ENCODE results near the gene CAPZB.
"Not testable (repeated sequence)": the region's sequence is repeated elsewhere in the genome, so short reads cannot be mapped to it uniquely, and the experiment has no call there.

Gene CAPZB

DNA sequence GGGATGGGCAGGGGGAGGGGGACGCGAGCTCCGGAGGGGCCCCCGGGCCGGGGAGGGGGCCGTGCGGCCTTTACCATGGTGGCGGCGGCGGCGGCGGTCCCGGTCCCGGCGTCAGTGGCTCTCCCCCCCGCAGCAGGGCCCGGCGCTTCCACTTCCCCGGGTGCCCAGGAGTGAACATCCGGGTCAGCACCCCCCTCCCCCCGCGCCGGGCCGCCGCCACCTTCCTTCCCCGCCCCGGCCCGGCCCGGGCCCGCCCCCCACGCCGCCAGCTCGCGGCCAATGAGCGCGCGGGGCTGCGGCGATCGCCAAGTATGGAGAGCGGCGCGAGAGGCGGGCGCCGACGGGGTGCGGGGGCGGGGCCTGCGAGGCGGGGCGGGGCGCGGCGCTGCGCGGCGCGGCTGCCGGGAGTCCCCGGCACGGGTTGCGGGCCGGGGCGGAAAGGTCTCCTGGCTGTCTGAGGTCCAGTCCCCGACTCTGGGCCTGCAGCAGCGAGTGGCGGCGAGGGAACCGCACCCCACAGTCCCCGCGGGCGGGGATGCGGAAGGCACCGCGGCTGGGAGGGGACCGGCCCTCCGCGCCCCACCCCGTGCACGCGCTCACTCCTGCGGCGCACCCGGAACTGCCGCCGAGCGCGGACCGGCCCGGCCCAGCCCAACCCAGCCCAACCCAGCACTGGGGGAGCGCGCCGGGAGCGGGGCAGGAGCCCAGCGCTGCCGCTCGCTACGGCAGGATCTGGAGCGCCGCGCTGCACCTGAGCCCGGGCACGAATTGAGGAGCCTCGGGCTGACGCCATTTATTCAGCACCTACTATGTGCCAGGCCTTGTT, at the start of gene CAPZB:
TSS of gene CAPZB (minus strand) at position 178 of the 826 bp plus-strand sequence. CDS start at position 77, 101 bp downstream.
- H3K36me3 Mint-ChIP-seq (ENCODE audit: low read depth) = peaks cover 17% of the 10 kb centered on the region
- H3K27ac Mint-ChIP-seq = peak within 1 kb of the TSS; percentile 93
- H3K27me3 Mint-ChIP-seq = no peaks in the 10 kb centered on the region
- no peaks in the 10 kb centered on the region for H3K9me3 Mint-ChIP-seq
- H3K4me3 Mint-ChIP-seq = peak within 1 kb of the TSS; percentile 94
- H3K4me1 Mint-ChIP-seq (ENCODE audit: low read depth) = peaks cover 59% of the 10 kb centered on the region

DNA sequence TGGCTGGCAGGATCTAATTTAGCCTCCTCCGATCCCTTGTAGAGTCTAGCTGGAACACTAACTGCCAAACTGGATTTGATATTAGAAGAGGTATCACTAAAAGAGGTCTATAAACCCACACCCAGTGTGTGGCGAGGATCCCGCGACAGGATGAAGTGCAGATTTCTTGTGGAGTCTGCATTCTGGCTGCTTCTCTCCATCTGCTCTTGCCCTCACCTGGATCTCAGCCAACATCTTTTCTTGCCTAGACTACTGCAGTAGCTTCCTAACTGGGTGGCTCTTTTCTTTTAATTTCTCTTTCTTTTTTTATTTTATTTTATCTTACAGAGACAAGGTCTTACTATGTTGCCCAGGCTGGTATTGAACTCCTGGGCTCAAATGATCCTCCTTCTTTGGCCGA, 48.9 kb upstream of the CAPZB start:
- Mint-ChIP-seq H3K36me3 (ENCODE audit: low read depth) (no peaks in the 10 kb centered on the region), H3K4me3 (no peak overlapping the region), H3K4me1 (ENCODE audit: low read depth) (no peaks in the 10 kb centered on the region), H3K9me3 (peaks cover 5% of the 10 kb centered on the region), H3K27ac (no peak overlapping the region), H3K27me3 (no peaks in the 10 kb centered on the region)

DNA sequence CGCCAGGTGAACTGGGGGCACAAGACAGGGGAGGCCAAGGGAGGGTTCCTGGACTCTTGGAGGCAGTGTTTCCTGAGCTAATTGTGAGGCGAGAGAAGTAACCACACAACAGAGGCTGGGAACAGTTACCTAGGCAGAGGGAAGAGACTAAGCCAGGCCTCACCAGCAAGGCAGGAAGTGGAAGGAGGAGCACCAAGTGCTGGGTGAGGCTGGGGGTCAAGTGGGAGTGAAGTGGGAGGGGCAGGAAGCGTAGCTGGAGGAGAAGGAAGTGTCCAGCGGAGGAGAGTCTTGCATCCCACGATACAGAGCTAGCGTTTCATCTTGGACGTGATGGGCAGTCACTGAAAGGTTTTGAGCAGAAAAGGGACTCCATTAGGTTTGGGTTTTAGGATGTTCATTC, 48.3 kb upstream of the CAPZB start:
- H3K27ac Mint-ChIP-seq = no peak overlapping the region
- H3K27me3 Mint-ChIP-seq = no peaks in the 10 kb centered on the region
- H3K4me1 Mint-ChIP-seq (ENCODE audit: low read depth) = no peaks in the 10 kb centered on the region
- H3K4me3 Mint-ChIP-seq = no peak overlapping the region
- H3K36me3 Mint-ChIP-seq (ENCODE audit: low read depth) = no peaks in the 10 kb centered on the region
- H3K9me3 Mint-ChIP-seq = peaks cover 5% of the 10 kb centered on the region

DNA sequence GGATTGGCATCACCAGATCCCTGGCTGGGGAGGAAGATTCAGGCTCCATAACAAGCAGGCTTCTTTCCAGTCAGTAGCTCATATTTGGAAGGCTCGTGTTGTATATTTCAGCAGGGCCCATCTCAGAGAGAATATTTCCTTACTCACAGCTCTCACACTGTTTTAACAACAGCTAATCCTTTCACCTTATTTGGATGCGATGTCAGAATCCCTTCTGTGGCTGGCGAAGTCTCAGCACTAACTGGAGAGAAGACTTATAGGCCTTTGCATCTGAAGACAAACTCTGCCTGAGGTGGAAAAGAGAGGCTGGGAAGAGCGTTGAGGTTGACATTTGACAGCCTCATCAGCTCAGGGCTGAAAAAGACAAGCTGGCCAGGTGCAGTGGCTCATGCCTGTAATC, 47.2 kb upstream of the CAPZB start:
- no peak overlapping the region for H3K27ac Mint-ChIP-seq

GRCh38 chr1:19529664-19530063, 44.3 kb upstream of the CAPZB start:
- H3K36me3 Mint-ChIP-seq (ENCODE audit: low read depth) = no peaks in the 10 kb centered on the region
- H3K27me3 Mint-ChIP-seq = no peaks in the 10 kb centered on the region
- no peak overlapping the region for H3K27ac Mint-ChIP-seq
- no peaks in the 10 kb centered on the region for H3K4me1 Mint-ChIP-seq (ENCODE audit: low read depth)
- H3K9me3 Mint-ChIP-seq = no peaks in the 10 kb centered on the region
- H3K4me3 Mint-ChIP-seq = no peak overlapping the region

More for the DNA sequence above, 47.2 kb upstream of the CAPZB start:
- no peak overlapping the region for H3K4me3 Mint-ChIP-seq
- H3K9me3 Mint-ChIP-seq = peaks cover 5% of the 10 kb centered on the region
- no peaks in the 10 kb centered on the region for H3K36me3 Mint-ChIP-seq (ENCODE audit: low read depth)
- H3K27me3 Mint-ChIP-seq = no peaks in the 10 kb centered on the region
- no peaks in the 10 kb centered on the region for H3K4me1 Mint-ChIP-seq (ENCODE audit: low read depth)

DNA sequence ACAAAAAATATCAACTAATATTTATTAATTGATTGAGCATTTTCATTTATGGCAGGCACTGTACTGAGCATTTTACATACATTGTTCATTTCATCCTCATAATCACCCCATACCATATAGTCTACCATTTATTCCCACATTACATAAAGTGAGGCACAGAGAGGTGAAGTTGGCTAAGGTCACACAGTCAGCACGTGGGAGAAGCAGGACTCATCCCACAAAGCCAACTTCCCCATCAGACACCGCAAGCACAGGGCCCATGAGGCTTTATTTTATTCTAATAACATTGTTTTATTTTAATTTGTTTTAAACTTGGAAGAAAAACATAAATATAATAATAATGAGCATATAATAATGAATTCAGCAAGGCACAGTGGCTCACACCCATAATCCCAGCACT, 43.1 kb upstream of the CAPZB start:
- Mint-ChIP-seq H3K4me3 (no peak overlapping the region), H3K27ac (no peak overlapping the region), H3K36me3 (ENCODE audit: low read depth) (no peaks in the 10 kb centered on the region), H3K4me1 (ENCODE audit: low read depth) (no peaks in the 10 kb centered on the region), H3K27me3 (no peaks in the 10 kb centered on the region), H3K9me3 (no peaks in the 10 kb centered on the region)

DNA sequence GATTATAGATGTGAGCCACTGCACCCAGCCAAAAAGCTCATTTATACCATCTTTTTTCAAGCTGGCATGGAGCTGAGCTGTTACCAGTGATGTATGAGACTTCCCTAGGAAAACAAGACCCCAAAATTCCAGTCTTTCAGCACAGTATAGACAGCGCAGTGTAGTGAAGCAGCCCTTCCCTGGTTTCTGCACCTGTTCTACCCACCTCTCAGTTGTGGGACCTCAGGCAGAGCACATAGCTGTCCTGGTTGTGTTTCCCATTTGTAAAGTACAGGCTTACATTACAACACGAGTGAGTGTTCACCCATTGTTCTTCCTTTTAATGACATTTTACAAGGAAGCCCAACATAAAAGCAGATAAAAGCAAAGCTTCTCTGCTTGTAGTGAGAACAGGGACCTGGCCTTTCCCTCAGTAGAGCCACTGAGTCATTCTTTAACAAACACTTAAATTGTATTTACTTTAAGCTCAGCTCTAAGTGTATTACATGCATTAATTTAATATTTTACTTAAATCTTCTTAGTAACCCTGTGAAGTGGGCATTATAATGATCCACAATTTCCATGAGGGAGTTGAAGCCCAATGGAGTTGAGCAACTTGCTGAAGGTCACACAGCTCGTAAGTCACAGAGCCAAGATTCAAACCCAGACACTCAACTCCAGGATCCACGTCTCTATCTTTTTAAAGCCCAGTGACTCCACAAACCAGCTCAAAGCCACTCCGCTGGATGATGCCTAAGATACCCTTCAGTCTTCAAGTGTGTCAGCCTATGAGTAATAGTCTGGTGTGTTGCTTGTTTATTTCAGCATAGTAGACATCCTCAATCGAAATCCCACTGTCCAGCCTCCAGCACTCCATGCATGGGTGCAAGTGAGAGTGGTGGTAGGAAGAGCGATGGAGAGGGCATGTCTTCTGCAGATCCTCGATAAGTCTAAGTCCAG, 40.5 kb upstream of the CAPZB start:
- Mint-ChIP-seq H3K36me3 (ENCODE audit: low read depth) (no peaks in the 10 kb centered on the region), H3K9me3 (no peaks in the 10 kb centered on the region), H3K27ac (no peak overlapping the region), H3K4me3 (no peak overlapping the region), H3K4me1 (ENCODE audit: low read depth) (no peaks in the 10 kb centered on the region), H3K27me3 (no peaks in the 10 kb centered on the region)

DNA sequence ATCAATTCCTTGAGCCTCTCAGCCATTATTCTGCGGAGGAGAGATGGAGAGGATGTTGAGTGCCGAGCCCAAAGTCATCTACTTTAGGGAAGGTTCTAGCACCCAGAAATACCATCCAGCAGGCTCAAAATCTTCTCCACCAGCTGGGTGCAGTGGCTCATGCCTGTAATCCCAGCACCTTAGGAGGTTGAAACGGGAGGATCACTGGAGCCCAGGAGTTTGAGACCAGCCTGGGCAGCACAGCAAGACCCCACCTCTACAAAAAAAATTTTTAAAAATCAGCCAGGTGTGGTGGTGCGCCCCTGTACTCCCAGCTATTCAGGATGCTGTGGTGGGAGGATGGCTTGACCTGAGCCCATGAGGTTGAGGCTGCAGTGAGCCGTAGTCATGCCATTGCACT, 39.5 kb upstream of the CAPZB start:
- Mint-ChIP-seq H3K36me3 (ENCODE audit: low read depth) (no peaks in the 10 kb centered on the region), H3K9me3 (no peaks in the 10 kb centered on the region), H3K27me3 (no peaks in the 10 kb centered on the region)

GRCh38 chr1:19522570-19522969, 37.2 kb upstream of the CAPZB start:
- not testable (repeated sequence) for H3K4me3 Mint-ChIP-seq; H3K4me1 Mint-ChIP-seq (ENCODE audit: low read depth); H3K36me3 Mint-ChIP-seq (ENCODE audit: low read depth); H3K9me3 Mint-ChIP-seq; H3K27me3 Mint-ChIP-seq; H3K27ac Mint-ChIP-seq

More for the DNA sequence above, 39.5 kb upstream of the CAPZB start:
- no peak overlapping the region for H3K27ac Mint-ChIP-seq
- H3K4me1 Mint-ChIP-seq (ENCODE audit: low read depth) = no peaks in the 10 kb centered on the region
- H3K4me3 Mint-ChIP-seq = no peak overlapping the region

DNA sequence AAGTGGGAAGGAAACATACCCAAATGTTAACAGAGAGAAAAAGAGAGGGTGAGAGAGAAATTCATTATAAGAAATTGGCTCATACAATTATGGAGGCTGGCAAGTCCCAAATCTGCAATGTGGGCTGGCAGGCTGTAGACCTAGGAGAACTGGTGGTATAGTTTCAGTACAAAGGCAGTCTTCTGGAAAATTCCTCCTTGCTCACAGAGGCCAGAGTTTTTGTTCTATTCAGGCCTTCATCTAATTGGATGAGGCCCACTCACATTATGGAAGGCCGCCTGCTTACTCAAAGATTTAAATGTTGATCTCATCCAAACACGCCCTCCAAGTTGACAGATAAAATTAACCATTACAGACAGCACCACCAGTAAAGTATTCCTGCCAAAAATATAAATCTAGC, 36.1 kb upstream of the CAPZB start:
- no peaks in the 10 kb centered on the region for H3K27me3 Mint-ChIP-seq
- no peak overlapping the region for H3K27ac Mint-ChIP-seq
- peaks cover 4% of the 10 kb centered on the region for H3K9me3 Mint-ChIP-seq
- no peak overlapping the region for H3K4me3 Mint-ChIP-seq
- H3K4me1 Mint-ChIP-seq (ENCODE audit: low read depth) = no peaks in the 10 kb centered on the region
- no peaks in the 10 kb centered on the region for H3K36me3 Mint-ChIP-seq (ENCODE audit: low read depth)

DNA sequence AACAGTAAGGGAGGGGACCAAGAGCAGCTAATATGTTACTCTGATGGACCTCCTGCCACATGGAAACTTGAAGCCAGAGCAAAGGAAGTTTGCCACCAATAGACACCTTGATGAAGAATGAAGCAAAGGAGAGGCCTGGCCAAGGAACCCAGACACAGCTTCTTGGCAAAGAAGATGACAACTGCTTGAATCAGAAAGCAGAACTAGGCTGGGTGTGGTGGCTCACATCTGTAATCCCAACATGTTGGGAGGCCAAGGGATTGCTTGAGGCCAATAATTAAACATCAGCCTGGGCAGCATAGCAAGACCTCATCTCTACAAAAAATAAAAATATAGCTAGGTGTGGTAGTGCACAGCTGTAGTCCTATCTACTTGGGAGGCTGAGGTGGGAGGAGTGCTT, 31.7 kb upstream of the CAPZB start:
- Mint-ChIP-seq H3K9me3 (peaks cover 4% of the 10 kb centered on the region), H3K4me1 (ENCODE audit: low read depth) (peaks cover 10% of the 10 kb centered on the region), H3K36me3 (ENCODE audit: low read depth) (no peaks in the 10 kb centered on the region), H3K27me3 (no peaks in the 10 kb centered on the region), H3K27ac (no peak overlapping the region), H3K4me3 (no peak overlapping the region)

DNA sequence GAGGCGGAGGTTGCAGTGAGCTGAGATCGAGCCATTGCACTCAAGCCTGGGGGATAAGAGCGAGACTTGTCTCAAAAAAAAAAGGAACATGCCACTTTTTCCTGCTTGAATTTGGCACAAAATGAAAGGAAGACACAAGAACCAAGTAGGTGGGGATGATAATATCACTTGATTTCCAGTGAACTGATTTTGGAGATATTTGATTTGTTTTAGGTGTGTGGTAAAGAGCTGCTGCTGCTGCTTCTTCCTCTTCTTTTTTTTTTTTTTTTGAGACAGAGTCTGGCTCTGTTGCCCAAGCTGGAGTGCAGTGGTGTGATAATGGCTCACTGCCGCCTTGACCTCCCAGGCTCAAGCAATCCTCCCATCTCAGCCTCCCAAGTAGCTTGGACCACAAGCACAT, 29.9 kb upstream of the CAPZB start:
- Mint-ChIP-seq H3K9me3 (peaks cover 4% of the 10 kb centered on the region), H3K36me3 (ENCODE audit: low read depth) (no peaks in the 10 kb centered on the region), H3K4me3 (no peak overlapping the region), H3K4me1 (ENCODE audit: low read depth) (peaks cover 21% of the 10 kb centered on the region), H3K27me3 (no peaks in the 10 kb centered on the region), H3K27ac (no peak overlapping the region)

GRCh38 chr1:19514391-19514831, 29.1 kb upstream of the CAPZB start:
- H3K27ac Mint-ChIP-seq = no peak overlapping the region
- H3K4me1 Mint-ChIP-seq (ENCODE audit: low read depth) = peaks cover 27% of the 10 kb centered on the region

GRCh38 chr1:19512545-19512944, 27.2 kb upstream of the CAPZB start:
- no peak overlapping the region for H3K27ac Mint-ChIP-seq
- no peak overlapping the region for H3K4me3 Mint-ChIP-seq
- no peaks in the 10 kb centered on the region for H3K36me3 Mint-ChIP-seq (ENCODE audit: low read depth)
- H3K9me3 Mint-ChIP-seq = no peaks in the 10 kb centered on the region
- peaks cover 40% of the 10 kb centered on the region for H3K4me1 Mint-ChIP-seq (ENCODE audit: low read depth)
- no peaks in the 10 kb centered on the region for H3K27me3 Mint-ChIP-seq

More at GRCh38 chr1:19514391-19514831, 29.1 kb upstream of the CAPZB start:
- Mint-ChIP-seq H3K27me3 (no peaks in the 10 kb centered on the region), H3K36me3 (ENCODE audit: low read depth) (no peaks in the 10 kb centered on the region), H3K4me3 (no peak overlapping the region), H3K9me3 (peaks cover 4% of the 10 kb centered on the region)

DNA sequence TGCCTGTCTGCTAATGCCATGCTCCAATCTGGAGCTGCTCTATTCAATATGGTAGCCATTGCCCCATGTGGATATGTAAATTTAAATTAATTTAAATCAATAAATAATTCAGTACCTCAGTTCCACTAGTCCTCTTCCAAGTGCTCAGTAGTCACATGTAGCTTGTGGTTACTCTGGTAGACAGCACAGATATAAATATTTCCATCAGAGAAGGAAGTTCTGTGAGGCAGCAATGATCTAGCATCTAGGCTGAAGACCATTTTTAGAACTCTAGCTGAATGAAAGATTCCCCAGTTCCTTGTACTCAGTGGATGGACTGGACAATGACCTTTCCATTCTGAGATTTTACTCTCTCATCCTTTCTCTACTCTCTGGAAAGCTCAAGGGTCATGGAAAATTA, 25.8 kb upstream of the CAPZB start:
- Mint-ChIP-seq H3K9me3 (no peaks in the 10 kb centered on the region), H3K27ac (no peak overlapping the region), H3K27me3 (no peaks in the 10 kb centered on the region), H3K4me1 (ENCODE audit: low read depth) (peaks cover 50% of the 10 kb centered on the region), H3K36me3 (ENCODE audit: low read depth) (no peaks in the 10 kb centered on the region), H3K4me3 (no peak overlapping the region)

All from stimulated activated naive CD8-positive, alpha-beta T cell treated with anti-CD3 and anti-CD28 coated beads, Interleukin-15, Interleukin-2, amounts not matched to agents 100 ng/mL and 50 ng/mL, for 24 hours (primary cell).